Hippocampal formation (tissue), 2 donors: ENCODE results near the gene MAPRE2.
"Not testable (repeated sequence)": the region's sequence is repeated elsewhere in the genome, so short reads cannot be mapped to it uniquely, and the experiment has no call there.

Experiments
- DNase-seq, 2 donors: peaks; one replicate each; lab custom pipeline; 2025; lab: John Stamatoyannopoulos, UW

The MAPRE2 gene

DNA sequence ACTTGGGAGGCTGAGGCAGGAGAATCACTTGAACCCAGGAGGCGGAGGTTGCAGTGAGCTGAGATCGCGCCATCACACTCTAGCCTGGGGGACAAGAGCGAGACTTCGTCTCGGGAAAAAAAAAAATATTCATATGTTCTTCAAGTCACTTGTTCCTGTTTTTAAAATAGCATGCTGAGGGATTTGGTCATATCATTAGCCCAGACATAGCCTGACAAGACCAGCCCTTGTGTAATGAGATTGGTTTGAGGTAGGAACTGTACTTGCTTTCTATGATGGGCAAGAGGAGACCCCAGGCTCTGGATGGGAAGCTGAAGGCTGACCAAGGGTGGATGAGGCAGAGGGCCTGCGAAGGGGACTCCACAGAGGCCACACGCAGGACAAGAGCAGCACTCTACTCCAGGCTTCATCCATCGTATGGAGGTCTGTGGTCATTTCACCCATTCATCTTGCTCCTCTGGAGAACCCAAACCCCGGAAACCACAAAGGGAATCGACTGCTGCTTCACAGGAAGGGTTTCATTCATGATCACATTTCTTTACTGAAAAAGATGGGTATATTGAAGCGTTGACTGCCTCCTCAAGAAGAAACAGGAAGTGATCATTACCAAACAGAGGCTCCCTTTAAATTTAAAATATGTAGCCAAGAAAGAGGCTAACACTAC is 112.5 kb downstream of the MAPRE2 start:
- DNase-seq, result no peak

DNA sequence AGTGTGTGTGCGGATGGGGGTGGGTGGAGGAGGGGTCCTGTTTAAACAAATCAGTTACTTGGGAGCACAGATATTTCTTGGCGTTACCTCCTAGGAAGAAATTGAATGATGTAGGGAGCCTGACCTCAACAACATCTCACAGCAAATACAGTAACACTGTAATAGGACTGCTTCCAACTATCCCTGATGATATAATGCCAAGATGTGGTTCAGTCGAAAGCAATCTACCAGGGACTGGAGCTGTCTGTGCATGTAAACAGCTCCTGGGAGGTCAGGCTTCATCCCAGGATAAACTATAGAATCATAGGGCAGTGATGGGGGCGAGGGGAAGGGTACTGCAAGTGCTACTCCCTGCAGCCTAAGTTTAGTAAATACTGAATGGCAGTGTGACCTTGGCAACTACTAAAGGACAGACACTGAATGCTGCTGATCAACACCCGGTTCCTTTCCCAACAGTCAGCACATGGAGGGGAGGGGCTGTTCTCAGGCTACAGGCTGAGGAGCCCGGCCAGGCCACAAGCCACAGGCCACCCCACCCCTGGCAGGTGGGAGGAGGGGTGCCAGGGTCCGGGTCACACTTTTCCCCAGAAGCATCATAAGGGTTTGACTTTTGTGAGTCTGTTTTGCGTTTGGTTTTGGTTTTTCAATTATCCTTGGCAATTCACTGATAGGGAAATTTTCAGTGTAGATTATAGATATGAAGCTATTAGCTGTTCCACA is 114.3 kb downstream of the MAPRE2 start:
- no peak for DNase-seq

DNA sequence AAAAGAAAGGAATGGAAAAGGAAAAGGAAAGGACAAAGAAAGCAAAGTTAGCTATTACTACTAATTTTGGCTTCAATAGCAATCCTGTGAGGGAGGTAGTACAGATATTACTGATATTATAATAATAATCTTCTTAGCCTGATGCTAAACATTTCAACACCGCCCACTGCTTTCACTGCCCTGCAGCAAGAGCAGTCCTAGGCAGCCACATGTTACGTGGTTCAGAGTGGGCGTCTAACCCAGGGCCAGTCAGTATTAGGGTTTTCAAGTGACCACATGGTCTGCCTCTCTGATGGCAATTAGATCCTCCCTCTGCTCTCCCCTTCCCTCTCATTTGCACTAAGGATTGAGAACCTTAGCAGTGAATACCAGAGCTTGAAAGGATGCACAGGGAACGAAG is 116.0 kb downstream of the MAPRE2 start:
- no peak for DNase-seq

DNA sequence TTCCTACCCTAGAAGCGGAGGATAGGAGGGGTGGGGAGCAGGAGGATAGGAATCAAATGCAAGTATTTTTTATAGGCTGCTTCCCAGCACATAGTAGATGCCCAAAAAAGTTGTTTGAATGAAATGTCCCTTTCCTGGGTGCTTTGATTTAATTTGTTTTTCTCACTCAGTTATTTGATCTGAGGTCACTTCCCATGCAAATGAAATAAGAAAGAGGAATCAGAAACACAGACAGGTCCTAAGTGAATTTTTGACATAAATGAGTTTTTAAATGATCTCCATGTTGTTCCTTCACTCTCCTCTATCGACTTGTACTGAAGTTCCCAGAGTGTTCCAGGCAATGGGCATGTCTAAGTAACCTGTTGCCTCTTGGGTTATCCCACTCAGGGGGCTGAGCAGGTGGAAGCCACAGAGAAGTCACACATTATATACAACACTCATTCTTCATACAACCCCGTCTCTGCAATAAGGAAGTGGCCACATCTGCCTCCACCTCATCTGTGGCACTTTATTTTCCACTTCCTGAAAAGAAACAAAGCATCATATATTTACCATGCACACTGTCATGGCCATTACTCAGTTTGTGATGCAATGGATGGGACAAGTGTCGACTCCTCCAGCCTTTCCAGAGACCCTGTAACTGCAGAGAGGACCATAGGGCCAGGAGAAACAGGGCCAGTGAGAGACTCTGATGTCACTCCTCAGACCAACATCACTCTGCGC is 117.7 kb downstream of the MAPRE2 start:
- no peak for DNase-seq

DNA sequence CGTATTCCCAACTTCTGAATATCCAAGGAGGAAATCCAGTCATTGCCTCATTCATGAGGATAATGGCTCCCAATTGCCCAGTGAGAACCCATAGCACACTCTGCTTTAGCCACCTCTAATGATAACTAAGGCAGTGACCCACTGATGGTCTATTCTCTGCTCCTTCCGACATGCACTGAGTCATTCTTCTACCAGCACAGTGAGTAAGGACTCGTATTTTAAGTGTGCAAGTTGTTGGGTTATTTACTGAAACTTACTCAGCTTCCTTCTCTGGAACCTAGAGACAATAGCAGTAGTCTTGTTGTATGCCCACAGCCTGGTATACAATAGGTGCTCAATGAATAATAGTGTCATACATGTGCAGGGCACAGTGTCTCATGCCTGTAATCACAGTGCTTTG is 118.6 kb downstream of the MAPRE2 start:
- no peak for DNase-seq

DNA sequence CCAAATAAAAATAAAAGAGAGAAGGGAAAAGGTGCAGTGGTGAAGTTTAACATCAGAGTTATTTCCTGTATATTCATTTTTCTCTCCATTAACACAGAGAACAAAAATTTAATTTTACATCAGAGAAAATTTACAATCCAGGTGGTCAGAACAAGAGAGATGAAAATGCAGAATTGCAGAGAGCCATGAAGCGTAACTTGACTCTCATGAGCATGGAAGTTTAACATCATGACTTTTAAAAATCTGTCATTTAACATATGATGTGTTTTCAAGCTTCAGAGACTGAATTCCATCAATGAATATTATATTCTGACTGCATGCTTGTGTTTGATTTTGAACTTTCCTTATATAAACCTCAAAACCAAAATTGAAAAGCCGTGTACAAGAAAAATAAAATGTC is 120.3 kb downstream of the MAPRE2 start:
- DNase-seq, result no peak

DNA sequence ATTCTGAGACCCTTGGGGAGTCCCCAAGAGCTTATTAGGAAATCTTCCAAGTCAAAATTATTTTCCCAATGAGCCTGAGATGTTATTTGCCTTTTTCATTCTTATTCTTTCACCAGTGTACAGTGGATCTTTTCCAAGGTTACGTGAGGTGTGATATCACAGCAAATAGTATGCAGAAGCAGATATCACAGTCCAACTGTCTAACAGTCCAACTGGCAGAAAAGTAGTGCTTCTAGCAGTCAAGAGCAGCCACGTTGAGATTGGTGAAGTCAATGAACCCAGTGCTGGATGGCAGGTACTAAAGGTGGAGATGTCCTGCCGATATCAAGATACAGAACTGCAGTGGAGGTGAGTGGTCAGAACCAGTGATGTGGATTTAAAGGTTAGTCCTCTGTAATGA is 120.7 kb downstream of the MAPRE2 start:
- DNase-seq, result no peak

DNA sequence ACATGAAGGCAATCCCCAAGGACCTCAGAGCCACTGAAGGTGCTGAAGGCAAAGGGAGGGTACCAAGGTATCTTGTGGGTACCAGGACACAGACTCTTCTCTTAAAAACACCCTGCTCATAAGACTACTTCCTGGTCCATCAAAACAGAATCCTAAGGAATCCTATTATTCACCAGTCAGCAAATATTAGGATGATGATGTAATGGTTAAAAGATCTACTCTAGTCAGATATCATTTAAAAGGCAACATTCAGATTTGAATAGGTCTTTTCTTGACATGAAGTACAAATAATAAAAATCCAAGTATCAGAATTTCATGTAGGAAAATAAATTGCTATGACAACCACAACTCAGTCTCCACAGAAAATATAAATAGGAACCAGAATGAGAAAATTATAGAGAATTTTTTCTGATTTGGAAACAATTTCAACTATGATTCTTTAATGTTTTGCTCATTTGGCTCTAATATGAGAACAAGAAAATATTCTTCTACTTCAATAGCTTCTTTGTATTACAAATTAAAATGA is 121.9 kb downstream of the MAPRE2 start:
- DNase-seq, result no peak

DNA sequence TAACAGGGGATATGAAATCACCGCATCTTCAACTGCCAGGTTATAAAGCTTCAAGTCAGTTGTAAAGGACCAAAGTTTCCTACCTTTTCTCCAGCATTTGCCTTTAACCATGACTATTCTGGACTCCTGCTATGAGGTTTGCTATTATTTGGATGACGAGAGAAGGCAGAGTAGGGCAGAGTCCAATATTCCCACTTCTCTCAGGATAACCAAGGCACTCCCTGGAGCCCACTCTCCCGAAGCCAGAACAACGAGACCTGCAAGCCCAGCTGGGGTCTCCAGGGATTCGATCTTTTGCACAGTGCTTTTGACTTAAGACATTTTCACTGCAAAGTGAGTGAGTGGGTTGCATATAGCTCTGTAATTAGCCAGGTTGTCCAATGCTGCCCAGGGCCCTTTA is 122.5 kb downstream of the MAPRE2 start:
- DNase-seq, result no peak

DNA sequence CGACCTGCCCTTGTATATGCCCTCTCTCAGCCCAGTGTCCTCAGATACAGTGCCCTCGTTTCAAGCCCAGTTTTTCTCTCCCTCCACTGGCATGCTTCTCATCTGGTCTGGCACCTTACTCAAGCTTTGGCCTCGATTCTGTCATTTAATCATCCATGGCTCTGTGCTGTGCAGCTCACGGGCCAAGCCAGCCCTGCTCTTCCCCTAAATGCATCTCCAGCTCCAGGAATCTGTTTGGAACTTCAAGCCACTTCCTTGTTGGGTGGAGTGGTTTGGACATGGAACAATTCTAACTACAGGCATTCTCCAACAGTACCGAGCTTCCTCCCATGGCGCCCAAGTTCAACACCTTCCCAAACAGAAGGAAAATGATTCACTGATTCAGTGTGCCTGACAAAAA is 122.9 kb downstream of the MAPRE2 start:
- no peak for DNase-seq

DNA sequence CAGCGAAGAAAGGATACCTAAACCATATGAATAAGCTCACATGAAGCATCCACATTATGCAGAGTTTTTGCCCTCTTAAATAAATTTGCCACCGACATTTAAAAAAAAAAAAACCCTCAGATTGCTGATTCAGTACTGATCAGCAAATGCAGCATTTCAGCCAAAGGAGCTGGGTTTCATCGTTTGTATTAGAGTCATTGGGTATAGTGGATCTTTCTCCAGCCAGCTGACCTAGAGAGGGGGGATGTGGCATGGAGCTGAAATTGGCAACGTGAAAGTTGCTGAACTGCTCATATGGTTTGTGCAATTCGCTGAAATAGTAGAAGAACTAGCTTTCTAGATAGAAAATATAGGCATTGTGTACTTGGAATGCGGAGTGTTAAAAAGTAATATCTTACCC is 126.1 kb downstream of the MAPRE2 start:
- no peak for DNase-seq

DNA sequence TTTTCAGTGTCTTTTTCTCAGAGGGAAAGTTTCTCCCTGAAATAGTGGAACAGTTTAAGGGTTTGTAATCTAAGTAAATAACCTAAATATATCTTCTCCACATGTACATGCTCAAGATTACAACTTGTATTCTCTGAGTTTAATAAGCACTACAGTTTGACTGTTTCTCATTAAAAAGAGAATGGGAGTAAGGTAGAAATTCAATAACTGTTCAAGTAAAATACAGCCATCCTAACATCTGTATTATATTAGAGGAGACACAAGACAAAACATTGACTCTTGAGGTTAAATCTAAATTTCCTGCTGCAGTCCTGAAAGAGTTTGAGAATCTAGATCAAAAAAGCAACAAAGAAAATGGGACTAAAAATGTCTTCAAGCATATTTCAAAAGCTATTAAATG is 126.6 kb downstream of the MAPRE2 start:
- DNase-seq, result no peak

DNA sequence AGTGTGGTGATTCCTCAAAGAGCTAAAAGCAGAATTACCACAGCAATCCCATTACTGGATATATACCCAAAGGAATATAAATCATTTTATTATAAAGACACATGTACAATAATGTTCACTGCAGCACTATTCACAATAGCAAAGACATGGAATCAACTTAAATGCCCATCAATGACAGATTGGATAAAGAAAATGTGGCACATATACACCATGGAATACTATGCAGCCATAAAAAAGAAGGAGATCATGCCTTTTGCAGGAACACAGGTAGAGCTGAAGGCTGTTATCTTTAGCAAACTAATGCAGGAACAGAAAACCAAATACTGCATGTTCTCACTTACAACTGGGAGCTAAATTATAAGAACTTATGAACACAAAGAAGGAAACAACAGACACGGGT is 129.1 kb downstream of the MAPRE2 start:
- DNase-seq, result not testable (repeated sequence)

DNA sequence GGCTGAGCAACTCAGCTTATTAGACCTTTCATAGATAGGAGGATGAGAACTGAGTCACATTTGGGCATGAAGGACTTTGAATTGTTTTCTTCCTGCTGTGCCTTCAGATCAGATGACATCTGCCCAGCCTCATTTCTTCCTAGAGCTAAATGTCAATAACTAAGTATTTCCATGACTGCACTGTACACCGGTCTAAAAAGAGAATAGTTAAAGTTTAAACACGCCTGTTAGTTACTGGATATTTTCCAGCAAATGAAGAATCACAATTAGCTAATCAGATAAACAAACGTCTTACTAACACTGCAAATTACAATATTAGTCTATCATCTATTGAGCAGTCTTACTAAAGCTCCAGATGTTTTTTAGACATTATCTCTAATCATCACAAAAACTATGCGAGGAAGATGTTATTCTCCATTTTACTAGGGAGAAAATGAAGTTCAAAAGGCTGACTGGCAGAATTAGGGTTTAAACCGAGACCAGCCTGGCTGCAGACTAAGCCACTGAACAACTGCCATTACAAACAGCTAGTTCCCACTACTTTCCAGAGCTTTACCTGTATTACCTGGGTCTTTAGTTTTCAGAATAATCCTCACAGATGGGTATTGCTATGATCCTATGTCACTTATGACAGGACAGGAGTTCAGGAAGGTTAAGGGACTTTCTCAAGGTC is 130.2 kb downstream of the MAPRE2 start:
- DNase-seq, result no peak

DNA sequence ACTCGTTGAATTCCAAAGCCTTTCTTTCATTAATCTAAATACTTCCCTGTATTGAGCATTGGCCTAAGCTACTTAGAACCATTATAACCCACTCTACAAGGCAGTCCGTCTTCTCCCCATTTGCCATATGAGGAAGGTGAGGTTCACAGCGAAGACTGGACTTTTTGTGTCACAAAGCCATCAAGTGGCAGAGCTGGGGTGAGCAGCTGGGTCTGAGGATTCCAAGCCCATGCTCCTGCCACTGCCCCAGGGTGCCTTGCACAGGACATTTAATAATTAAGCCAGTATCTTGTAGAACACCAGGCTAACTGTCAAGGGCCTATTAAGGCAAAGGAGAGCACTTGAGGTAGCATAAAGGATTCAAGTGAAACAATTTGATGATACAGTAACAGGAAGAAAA is 130.8 kb downstream of the MAPRE2 start:
- DNase-seq, result no peak

DNA sequence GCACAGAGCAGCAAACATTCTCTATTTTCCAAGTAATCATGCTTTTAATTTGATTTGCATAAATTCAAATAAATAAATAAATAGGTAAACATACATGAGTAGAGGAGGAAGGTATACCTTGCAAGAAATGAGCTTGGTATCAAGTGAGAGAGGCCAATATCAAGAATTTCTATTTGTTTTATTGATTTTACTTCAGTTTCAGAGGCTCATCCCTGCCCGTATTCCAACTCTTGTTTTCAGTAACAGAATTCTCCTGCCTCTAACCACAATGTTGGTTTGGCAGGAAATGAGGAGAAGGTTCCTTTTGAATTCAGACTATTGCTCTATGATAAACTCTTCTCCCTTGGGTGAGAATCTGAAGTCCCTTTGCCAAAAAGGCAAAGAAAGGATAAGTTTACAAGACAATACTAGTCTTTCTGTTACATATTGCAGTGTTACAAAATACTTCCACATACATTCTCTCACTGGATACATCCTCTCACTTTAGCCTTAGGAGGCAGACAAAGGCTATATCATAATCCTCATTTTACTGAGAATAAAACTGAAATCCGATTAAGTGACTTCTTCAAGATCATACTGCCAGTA is 131.3 kb downstream of the MAPRE2 start:
- DNase-seq, result no peak

DNA sequence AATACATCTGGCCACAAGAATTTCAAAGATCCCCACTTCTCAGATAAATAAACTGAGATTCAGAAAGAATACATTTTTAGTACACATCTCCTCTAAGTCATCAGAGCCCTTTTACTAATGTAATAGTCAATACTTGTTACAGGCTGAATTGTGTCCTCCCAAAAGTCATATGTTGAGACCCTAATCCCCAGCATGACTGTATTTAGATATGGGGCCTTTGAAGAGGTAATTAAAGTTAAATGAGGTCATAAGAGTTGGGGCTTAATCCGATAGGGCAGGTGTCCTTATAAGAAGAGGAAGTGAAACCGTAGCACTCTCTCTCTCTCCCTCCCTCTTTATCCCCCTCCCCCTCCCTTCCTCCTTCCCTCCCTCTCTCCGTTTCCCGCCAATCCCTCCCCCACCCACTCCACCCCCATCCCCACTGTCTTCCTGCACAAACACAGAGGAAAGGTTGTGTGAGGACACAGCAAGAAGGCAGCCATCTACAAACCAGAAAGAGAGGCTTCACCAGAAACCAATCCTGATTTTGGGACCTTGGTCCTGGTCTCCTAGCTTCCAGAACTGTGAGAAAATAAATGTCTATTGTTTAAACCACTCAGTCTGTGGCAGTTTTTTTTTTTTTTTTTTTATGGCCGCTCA is 133.0 kb downstream of the MAPRE2 start:
- DNase-seq, result no peak

DNA sequence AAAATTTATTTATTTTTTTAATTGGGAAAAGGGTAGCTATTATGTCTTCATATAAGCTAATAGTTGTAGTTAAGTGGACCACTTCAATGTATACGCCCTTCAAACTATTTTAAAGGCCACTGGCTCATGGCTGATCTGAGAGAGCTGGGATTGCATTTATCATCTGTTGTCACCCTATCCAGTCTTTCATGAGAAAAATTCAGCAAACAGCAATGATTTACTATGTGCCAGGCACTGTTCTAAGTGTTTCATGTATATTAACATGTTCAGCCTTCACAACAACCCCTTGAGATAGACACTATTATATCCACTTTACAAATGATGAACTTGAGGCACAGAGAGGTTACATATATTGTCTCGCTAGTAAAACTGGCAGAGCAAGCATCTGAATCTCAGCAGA is 133.5 kb downstream of the MAPRE2 start:
- no peak for DNase-seq

DNA sequence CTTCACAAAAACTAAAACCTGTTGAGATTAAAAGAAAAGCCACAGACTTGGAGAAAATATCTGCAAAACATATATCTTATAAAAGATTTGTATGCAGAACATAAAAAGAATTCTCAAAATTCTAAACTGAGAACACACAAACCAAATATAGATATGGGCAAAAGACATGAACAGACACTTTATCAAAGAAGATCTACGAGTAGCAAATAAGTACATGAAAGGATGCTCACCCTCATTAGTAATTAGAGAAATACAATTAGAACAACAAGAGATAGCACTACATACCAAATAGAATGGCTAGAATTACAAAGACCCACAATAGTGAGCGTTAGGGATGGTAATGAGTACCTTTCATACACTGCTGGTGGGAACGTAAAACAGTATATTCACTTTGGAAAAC is 135.7 kb downstream of the MAPRE2 start:
- no peak for DNase-seq

DNA sequence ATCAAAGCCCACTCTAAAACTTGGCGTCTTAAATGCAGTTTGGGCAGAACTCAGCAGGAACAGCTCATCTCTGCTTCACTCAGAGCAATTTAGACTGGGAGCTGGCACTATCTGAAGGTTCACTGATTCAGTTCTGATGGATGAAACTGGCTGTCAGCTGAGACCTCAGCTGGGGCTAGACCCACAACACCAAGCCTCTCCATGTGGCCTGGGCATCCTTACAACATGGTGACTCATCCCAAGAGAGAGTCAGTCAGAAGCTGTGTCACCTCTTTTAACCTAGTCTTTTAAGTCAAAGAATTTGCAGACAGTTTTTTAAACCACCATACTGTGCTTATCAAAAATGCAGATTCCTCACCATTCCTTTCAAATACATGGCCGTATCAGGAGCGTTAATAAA is 137.0 kb downstream of the MAPRE2 start:
- DNase-seq, result no peak

DNA sequence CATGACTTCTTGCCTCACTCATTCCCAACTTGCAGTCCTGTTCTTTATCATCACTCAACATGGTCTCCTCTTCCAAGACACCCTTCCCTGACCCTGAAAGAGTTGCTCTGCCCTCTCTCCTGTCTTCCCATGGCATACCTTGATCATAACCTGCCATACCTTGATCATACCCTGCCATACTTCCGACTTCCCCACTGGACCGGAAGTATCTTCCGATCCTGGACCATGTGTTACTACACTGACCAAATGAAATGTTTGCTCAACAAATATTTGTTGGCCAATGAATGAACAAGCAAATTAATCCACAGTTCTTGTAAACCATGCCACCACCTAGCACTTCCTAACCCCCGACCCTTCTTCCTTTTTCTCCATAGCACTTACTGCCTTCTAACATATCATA is 138.7 kb downstream of the MAPRE2 start:
- no peak for DNase-seq

DNA sequence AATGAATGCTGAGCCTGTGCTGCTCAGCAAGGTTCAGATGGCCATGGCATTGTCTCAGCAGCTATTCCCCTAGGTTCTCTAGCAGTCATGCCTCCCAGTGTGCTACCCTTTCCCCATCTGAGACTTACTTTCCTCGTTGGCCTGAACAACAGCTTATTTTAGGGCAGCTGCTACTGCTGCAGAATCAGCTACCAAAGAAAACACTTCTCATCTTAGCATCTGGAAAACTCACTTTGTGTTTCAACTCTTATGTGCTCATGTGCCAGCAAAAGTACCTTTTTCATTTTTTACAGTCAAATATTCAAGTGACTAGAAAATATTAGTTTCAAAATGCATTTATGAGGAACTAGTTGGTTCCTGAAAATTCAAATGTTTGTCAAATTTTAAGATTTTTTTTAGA is 139.2 kb downstream of the MAPRE2 start:
- no peak for DNase-seq
